ENCODE data around the gene C20orf204. TPM values are rescaled to one million over a fixed set of nuclear protein-coding genes. Genes with fewer than 3 reads are reported as not detected.

The C20orf204 gene
- total and polyA plus RNA-seq, 10 of the 15 experiments (the other 5 are each of a cell fraction or from before 2014, with no cell fraction given) = 0.24 to 56.0 (median 12.4) TPM

DNA sequence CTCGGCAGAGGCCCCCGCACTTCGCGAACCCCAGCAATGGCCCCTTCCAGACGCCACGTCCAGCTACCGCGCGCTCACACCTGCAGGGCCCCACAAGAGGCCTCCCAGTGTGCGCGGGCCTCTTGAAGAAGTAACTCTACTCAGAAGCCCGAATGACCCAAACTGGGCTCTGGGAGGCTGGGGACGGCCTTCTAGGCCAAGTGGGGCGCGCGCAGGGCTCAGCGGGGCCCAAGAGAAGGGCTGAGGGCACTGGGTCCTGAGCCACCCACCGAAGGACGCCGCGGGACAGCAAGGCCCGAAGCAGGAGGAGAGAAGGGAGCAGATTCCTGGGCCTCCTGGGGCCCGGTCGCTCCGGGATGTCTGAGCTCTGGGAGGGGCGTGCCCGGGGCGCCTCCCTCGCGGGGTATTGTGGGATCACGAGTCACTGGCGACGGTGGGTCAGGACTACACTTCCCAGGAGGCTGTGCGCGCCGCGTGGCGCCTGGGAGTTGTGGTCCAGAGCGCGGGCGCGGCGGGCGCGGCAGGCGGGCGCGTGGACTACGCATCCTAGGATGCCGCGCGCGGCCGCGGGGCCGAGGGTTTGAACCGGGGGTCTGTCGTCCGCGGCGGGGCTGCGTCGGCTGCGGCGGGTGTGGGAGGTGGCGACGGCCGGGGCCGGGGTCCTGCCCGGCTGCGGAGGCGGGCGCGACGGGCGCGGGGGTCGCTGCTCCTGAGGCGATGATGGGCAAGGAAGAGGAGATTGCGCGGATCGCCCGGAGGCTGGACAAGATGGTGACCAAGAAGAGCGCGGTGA, 26.8 kb downstream of the C20orf204 start, which contains the start of gene TCEA2 (continued):
- TF ChIP-seq SMAD1 (IDR thresholded peaks at IDR 0.05; ENCODE audit: low read depth, partially characterized antibody) (no peak), NR2C2 (IDR thresholded peaks at IDR 0.05; ENCODE audit: borderline replicate concordance, control insufficient read depth, insufficient read length, low read depth) (no peak), ATF7 (IDR thresholded peaks at IDR 0.05; ENCODE audit: low read depth) (no peak), CREM (IDR thresholded peaks at IDR 0.05; ENCODE audit: low read depth) (peak; percentile 94), EP300 (IDR thresholded peaks at IDR 0.05; ENCODE audit: borderline replicate concordance in 1 of 2, control insufficient read depth in 1 of 2, low read depth in 2 of 2, low read length in 2 of 2) (no peak), POU2F2 (IDR thresholded peaks at IDR 0.05; ENCODE audit: borderline replicate concordance, low read depth, low read length) (peak; percentile 39; the same call in 1 of the 3 replicates), MEF2A (IDR thresholded peaks at IDR 0.05; ENCODE audit: insufficient read depth, low read depth, low read length) (no peak), STAT3 (IDR thresholded peaks at IDR 0.05; ENCODE audit: low read depth, low read length) (no peak), JUND (IDR thresholded peaks at IDR 0.05; ENCODE audit: low read depth, low read length) (no peak), SP1 (IDR thresholded peaks at IDR 0.05; ENCODE audit: low read depth, low read length) (peak; percentile 24), POLR2A (IDR thresholded peaks at IDR 0.05; ENCODE audit: low read depth, low read length) (peak; percentile 67), WRNIP1 (IDR thresholded peaks at IDR 0.05; ENCODE audit: borderline replicate concordance, low read depth, low read length) (no peak), PAX8 (IDR thresholded peaks at IDR 0.05) (no peak), RUNX3 (IDR thresholded peaks at IDR 0.05; ENCODE audit: low read length) (peak; percentile 70), EED (IDR thresholded peaks at IDR 0.05; ENCODE audit: low read depth) (no peak), CHD2 (IDR thresholded peaks at IDR 0.05; ENCODE audit: borderline replicate concordance, low read depth, low read length) (peak; percentile 88), BMI1 (IDR thresholded peaks at IDR 0.05; ENCODE audit: borderline replicate concordance) (no peak), IKZF1 (conservative IDR thresholded peaks at IDR 0.05) (peak; percentile 100), CHD4 (IDR thresholded peaks at IDR 0.05) (no peak)
- TF ChIP-seq, protein P1, sequence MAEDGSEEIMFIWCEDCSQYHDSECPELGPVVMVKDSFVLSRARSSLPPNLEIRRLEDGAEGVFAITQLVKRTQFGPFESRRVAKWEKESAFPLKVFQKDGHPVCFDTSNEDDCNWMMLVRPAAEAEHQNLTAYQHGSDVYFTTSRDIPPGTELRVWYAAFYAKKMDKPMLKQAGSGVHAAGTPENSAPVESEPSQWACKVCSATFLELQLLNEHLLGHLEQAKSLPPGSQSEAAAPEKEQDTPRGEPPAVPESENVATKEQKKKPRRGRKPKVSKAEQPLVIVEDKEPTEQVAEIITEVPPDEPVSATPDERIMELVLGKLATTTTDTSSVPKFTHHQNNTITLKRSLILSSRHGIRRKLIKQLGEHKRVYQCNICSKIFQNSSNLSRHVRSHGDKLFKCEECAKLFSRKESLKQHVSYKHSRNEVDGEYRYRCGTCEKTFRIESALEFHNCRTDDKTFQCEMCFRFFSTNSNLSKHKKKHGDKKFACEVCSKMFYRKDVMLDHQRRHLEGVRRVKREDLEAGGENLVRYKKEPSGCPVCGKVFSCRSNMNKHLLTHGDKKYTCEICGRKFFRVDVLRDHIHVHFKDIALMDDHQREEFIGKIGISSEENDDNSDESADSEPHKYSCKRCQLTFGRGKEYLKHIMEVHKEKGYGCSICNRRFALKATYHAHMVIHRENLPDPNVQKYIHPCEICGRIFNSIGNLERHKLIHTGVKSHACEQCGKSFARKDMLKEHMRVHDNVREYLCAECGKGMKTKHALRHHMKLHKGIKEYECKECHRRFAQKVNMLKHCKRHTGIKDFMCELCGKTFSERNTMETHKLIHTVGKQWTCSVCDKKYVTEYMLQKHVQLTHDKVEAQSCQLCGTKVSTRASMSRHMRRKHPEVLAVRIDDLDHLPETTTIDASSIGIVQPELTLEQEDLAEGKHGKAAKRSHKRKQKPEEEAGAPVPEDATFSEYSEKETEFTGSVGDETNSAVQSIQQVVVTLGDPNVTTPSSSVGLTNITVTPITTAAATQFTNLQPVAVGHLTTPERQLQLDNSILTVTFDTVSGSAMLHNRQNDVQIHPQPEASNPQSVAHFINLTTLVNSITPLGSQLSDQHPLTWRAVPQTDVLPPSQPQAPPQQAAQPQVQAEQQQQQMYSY (CRISPR knock-in tag; IDR thresholded peaks at IDR 0.05) = no peak
- TF ChIP-seq, protein P2, sequence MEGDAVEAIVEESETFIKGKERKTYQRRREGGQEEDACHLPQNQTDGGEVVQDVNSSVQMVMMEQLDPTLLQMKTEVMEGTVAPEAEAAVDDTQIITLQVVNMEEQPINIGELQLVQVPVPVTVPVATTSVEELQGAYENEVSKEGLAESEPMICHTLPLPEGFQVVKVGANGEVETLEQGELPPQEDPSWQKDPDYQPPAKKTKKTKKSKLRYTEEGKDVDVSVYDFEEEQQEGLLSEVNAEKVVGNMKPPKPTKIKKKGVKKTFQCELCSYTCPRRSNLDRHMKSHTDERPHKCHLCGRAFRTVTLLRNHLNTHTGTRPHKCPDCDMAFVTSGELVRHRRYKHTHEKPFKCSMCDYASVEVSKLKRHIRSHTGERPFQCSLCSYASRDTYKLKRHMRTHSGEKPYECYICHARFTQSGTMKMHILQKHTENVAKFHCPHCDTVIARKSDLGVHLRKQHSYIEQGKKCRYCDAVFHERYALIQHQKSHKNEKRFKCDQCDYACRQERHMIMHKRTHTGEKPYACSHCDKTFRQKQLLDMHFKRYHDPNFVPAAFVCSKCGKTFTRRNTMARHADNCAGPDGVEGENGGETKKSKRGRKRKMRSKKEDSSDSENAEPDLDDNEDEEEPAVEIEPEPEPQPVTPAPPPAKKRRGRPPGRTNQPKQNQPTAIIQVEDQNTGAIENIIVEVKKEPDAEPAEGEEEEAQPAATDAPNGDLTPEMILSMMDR (IDR thresholded peaks at IDR 0.05 in 2 of 3, conservative IDR thresholded peaks at IDR 0.05 in 1 of 3; ENCODE audit: control insufficient read depth in 2 of 3, extremely low read depth in 1 of 3, insufficient read depth in 1 of 3, low read depth in 3 of 3, low read length in 3 of 3) = no peak
- TF ChIP-seq, protein P3, sequence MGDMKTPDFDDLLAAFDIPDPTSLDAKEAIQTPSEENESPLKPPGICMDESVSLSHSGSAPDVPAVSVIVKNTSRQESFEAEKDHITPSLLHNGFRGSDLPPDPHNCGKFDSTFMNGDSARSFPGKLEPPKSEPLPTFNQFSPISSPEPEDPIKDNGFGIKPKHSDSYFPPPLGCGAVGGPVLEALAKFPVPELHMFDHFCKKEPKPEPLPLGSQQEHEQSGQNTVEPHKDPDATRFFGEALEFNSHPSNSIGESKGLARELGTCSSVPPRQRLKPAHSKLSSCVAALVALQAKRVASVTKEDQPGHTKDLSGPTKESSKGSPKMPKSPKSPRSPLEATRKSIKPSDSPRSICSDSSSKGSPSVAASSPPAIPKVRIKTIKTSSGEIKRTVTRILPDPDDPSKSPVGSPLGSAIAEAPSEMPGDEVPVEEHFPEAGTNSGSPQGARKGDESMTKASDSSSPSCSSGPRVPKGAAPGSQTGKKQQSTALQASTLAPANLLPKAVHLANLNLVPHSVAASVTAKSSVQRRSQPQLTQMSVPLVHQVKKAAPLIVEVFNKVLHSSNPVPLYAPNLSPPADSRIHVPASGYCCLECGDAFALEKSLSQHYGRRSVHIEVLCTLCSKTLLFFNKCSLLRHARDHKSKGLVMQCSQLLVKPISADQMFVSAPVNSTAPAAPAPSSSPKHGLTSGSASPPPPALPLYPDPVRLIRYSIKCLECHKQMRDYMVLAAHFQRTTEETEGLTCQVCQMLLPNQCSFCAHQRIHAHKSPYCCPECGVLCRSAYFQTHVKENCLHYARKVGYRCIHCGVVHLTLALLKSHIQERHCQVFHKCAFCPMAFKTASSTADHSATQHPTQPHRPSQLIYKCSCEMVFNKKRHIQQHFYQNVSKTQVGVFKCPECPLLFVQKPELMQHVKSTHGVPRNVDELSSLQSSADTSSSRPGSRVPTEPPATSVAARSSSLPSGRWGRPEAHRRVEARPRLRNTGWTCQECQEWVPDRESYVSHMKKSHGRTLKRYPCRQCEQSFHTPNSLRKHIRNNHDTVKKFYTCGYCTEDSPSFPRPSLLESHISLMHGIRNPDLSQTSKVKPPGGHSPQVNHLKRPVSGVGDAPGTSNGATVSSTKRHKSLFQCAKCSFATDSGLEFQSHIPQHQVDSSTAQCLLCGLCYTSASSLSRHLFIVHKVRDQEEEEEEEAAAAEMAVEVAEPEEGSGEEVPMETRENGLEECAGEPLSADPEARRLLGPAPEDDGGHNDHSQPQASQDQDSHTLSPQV (IDR thresholded peaks at IDR 0.05) = no peak

Data from GM12878 (cell line).